Osteoblast (primary cell): ENCODE data around the gene GOLGA8N. TPM values are rescaled to one million over a fixed set of nuclear protein-coding genes. Genes with fewer than 3 reads are reported as not detected.

Source experiments
- DNase-seq: peaks from one replicate; pipeline ENCODE4 v3.0.0; 2011; ENCODE audit warnings: low spot score, mixed read lengths; ENCODE audit not compliant: insufficient read length; ENCODE audit errors: missing footprints
- H2AFZ ChIP-seq: 2 replicates; pipeline ENCODE4 v1.6.0; 2011; ENCODE audit warnings: mild to moderate bottlenecking, low read length
- H3K27ac ChIP-seq: 2 replicates; pipeline ENCODE4 v1.5.1; 2011; ENCODE audit warnings: mild to moderate bottlenecking, low read depth, low read length, moderate library complexity
- H3K27me3 ChIP-seq: 2 replicates; pipeline ENCODE4 v1.6.0; 2012; ENCODE audit warnings: mild to moderate bottlenecking, control low read depth, inconsistent platforms, low read length, moderate library complexity; ENCODE audit not compliant: insufficient read depth
- H3K36me3 ChIP-seq: 2 replicates; pipeline ENCODE4 v1.5.1; 2011; ENCODE audit warnings: mild to moderate bottlenecking, low read length, control low read depth, moderate library complexity; ENCODE audit not compliant: insufficient read depth
- H3K4me1 ChIP-seq: 2 replicates; pipeline ENCODE4 v1.5.1; 2011; ENCODE audit warnings: mild to moderate bottlenecking, low read length, control low read depth, moderate library complexity; ENCODE audit not compliant: insufficient read depth
- H3K4me2 ChIP-seq: 2 replicates; pipeline ENCODE4 v1.6.0; 2011; ENCODE audit warnings: mild to moderate bottlenecking, low read length; ENCODE audit not compliant: insufficient read depth
- H3K4me3 ChIP-seq: fragments of 200-600 bp; sonication (generic); 3 replicates; pipeline ENCODE4 v1.5.1; 2012; ENCODE audit warnings: mild to moderate bottlenecking, low read length, inconsistent platforms; ENCODE audit not compliant: insufficient read depth
- H3K79me2 ChIP-seq: 2 replicates; pipeline ENCODE4 v1.6.0; 2012; ENCODE audit warnings: mild to moderate bottlenecking, low read length, control low read depth, inconsistent platforms; ENCODE audit not compliant: insufficient read depth
- H3K9me3 ChIP-seq: 2 replicates; pipeline ENCODE4 v1.5.1; 2011; ENCODE audit warnings: low read depth, low read length, control low read depth
- H4K20me1 ChIP-seq: 2 replicates; pipeline ENCODE4 v1.6.0; 2012; ENCODE audit warnings: mild to moderate bottlenecking, low read length, control low read depth; ENCODE audit not compliant: insufficient read depth
- total RNA-seq: library from RNA; depleted of rRNA; stranded (reverse); fragments of >200 nt; gene quantifications from 2 replicates; pipeline ENCODE4 v1.2.3, GENCODE V29; 2012
- TF ChIP-seq, protein P1 (sequence below): IDR thresholded peaks from 2 replicates; pipeline ENCODE4 v1.5.1; 2011; ENCODE audit warnings: mild to moderate bottlenecking, low read depth, low read length, moderate library complexity; ENCODE audit errors: extremely low read depth

GOLGA8N gene
- total RNA-seq, 1 donor = 4.7 TPM

DNA sequence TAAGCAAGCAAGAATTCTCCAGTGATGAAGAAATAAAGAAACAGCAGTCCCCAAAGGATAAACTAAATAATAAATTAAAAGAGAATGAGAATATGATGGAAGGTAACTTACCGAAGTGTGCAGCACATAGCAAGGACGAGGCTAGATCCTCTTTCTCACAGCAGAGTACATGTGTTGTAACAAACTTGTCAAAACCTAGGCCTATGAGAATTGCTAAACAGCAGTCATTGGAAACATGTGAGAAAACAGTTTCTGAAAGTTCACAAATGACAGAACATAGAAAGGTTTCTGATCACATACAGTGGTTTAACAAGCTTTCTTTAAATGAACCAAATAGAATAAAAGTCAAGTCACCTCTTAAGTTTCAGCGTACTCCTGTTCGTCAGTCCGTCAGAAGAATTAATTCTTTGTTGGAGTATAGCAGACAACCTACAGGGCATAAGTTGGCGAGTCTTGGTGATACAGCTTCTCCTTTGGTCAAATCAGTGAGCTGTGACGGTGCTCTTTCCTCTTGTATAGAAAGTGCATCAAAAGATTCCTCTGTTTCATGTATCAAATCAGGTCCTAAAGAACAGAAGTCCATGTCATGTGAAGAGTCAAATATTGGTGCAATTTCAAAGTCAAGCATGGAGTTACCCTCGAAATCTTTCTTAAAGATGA, 43.8 kb downstream of the GOLGA8N start:
- peaks cover 5% of the 10 kb centered on the region for H3K79me2 ChIP-seq
- H4K20me1 ChIP-seq = no peaks in the 10 kb centered on the region
- H2AFZ ChIP-seq = no peak overlapping the region
- no peaks in the 10 kb centered on the region for H3K27me3 ChIP-seq
- H3K4me3 ChIP-seq = no peak overlapping the region
- H3K9me3 ChIP-seq = no peaks in the 10 kb centered on the region
- no peak overlapping the region for H3K4me2 ChIP-seq
- TF ChIP-seq, protein P1, sequence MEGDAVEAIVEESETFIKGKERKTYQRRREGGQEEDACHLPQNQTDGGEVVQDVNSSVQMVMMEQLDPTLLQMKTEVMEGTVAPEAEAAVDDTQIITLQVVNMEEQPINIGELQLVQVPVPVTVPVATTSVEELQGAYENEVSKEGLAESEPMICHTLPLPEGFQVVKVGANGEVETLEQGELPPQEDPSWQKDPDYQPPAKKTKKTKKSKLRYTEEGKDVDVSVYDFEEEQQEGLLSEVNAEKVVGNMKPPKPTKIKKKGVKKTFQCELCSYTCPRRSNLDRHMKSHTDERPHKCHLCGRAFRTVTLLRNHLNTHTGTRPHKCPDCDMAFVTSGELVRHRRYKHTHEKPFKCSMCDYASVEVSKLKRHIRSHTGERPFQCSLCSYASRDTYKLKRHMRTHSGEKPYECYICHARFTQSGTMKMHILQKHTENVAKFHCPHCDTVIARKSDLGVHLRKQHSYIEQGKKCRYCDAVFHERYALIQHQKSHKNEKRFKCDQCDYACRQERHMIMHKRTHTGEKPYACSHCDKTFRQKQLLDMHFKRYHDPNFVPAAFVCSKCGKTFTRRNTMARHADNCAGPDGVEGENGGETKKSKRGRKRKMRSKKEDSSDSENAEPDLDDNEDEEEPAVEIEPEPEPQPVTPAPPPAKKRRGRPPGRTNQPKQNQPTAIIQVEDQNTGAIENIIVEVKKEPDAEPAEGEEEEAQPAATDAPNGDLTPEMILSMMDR = no peak
- no peak overlapping the region for H3K27ac ChIP-seq
- peaks cover 66% of the 10 kb centered on the region for H3K36me3 ChIP-seq
- no peak for DNase-seq
- H3K4me1 ChIP-seq = no peaks in the 10 kb centered on the region

DNA sequence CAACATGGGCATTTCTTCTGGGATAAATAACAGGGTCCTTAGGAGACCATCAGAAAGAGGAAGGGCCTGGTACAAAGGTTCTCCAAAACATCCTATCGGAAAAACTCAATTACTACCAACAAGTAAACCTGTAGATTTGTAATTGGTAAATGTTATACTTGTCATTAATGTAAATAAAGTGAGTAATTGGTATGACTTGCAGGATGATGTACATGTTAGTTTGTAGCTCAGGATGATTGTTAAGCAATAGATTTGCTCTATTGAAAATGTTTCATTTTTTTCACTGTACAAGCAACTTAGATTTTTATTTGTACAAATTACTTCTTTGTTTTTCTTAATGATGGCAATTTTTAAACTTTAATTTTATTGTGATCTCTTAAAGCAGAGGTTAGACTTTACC, 44.4 kb downstream of the GOLGA8N start:
- Histone ChIP-seq H3K4me1 (no peaks in the 10 kb centered on the region), H3K9me3 (no peaks in the 10 kb centered on the region), H3K4me3 (no peak overlapping the region), H3K79me2 (peaks cover 5% of the 10 kb centered on the region), H3K36me3 (peaks cover 65% of the 10 kb centered on the region), H4K20me1 (no peaks in the 10 kb centered on the region), H3K27ac (no peak overlapping the region), H3K4me2 (no peak overlapping the region), H2AFZ (no peak overlapping the region), H3K27me3 (no peaks in the 10 kb centered on the region)
- no peak for DNase-seq
- TF ChIP-seq, protein P1 = no peak

DNA sequence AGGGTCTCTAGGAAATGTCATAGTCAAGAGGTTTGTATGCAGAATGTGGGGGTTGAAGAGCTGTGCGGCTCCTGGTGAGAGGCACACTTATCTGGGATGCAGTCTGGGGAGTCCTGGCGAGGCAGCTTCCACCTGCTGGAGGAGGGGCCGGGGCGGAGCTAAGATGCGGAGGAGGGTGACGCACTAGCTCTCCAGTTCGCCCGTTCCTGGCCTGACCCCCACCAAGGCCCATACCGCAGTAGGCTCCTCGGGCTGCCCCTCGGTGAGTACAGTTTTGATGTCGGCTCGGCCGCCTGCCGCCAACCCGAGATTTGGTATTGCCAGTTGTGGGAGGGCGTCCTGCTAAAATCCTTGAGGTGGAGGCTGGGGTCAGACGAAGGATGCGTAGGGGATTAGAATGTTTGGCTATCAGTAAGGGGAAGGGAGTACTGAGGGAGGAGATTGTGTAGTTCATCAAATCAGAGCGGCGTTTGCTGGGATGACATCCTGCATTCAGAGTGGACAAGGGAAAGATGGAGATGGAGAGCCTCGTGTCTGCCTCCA, 48.3 kb downstream of the GOLGA8N start, which contains the start of gene SCG5:
TSS of gene SCG5 (plus strand) at position 194 of the 543 bp plus-strand sequence. CDS start 1,883 bp downstream, outside the sequence.
- Histone ChIP-seq H3K36me3 (peaks cover 27% of the 10 kb centered on the region), H3K79me2 (peaks cover 3% of the 10 kb centered on the region), H4K20me1 (no peaks in the 10 kb centered on the region), H3K9me3 (no peaks in the 10 kb centered on the region), H3K4me3 (peak within 1 kb of the TSS; percentile 65), H2AFZ (peak within 1 kb of the TSS; percentile 90), H3K4me1 (no peaks in the 10 kb centered on the region), H3K4me2 (peak within 1 kb of the TSS; percentile 67), H3K27me3 (no peaks in the 10 kb centered on the region), H3K27ac (no peak within 1 kb of the TSS)
- DNase-seq = peak; percentile 50
- TF ChIP-seq, protein P1 = no peak

DNA sequence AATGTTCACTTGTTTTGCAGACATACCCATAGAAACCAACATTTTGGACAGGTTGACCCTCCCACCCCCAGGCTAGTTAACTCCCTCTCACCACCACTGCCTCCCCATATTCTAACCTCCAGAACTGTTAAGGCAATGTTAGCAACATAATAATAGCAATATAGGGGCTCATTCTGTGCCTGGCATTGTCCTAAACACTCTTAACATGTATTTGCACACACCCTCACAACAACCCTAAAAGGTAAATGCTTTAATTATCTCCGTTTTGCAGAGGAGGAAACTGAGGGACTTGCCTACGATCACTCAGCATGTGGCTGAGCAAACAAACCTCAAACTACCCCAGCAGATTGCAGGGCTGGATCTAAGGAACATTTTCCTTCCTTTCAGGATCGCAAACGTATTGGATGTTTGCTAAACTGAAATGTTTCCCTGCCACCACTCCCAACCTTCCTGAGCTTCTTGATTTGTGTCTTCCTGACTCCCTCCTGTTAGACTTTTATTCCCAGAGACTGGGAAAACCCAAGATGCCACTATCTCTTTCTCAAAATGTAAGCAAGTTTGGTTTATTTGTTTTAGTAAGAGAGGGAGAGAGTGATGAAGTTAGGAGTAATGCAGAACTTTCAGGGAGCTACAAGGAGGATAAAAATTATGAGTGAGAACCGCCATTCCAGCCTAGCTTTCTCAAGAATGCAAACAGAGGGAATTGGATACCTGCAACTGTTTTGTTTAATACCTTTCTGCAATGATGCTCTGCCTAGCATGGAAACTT, 49.6 kb downstream of the GOLGA8N start:
- Histone ChIP-seq H3K36me3 (peaks cover 15% of the 10 kb centered on the region), H3K4me3 (no peak overlapping the region), H3K9me3 (no peaks in the 10 kb centered on the region), H3K27me3 (no peaks in the 10 kb centered on the region), H4K20me1 (no peaks in the 10 kb centered on the region), H3K4me2 (no peak overlapping the region), H3K27ac (no peak overlapping the region), H3K79me2 (no peaks in the 10 kb centered on the region), H2AFZ (peak overlapping the region; percentile 15), H3K4me1 (no peaks in the 10 kb centered on the region)
- TF ChIP-seq, protein P1 = no peak
- DNase-seq = peak; percentile 31
